NT2/D1 (cell line): Measurements from ENCODE around the gene GALK1.

Experiments
- SUZ12 ChIP-seq: IDR thresholded peaks from 2 replicates; pipeline ENCODE4 v1.6.1; 2011; ENCODE audit not compliant: insufficient read length, insufficient read depth; ENCODE audit errors: extremely low read depth
- YY1 ChIP-seq: IDR thresholded peaks from 2 replicates; pipeline ENCODE4 v1.6.1; 2011; ENCODE audit not compliant: insufficient read length, insufficient read depth

DNA sequence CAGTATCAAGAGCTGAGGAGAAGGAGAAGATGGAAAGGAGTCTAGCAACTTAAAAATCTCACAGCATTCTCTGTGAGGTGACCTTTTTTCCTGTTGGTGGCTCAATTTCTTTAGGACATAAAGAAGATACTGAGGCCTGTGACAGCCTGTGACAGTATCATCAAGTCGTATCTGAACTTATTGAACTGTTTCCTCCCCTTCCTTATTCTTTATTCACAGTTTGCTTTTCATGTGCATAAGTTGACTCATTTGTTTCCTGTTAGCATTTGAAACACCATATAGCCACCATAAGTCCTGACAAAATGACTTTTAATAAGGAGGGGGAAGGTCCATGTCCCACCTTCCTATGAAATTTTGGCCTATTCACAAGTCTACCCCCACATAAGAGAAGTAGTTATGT is 28.5 kb upstream of the GALK1 start:
- TF ChIP-seq SUZ12 (no peak), YY1 (no peak)
